K562 (cell line): ENCODE data around the gene PLCB1. TPM values are rescaled to one million over a fixed set of nuclear protein-coding genes. Genes with fewer than 3 reads are reported as not detected.

Source experiments
- ATAC-seq: fragments of 200-7000 bp; cut with Tn5 transposase; 3 replicates; pipeline ENCODE4 v1.9.1; 2020; ENCODE audit warnings: moderate library complexity
- BruUV-seq: library from RNA; stranded (reverse); fragments of 400-500 nt; replicated peaks from 2 replicates; lab custom pipeline; 2021; lab: Mats Ljungman, UMichigan
- CTCF ChIA-PET: fragments of 300-600 bp; formaldehyde crosslinking; extraction: SDS; loops from one replicate; lab custom pipeline; 2021; ENCODE audit warnings: low intra/inter-chr PET ratio; lab: Yijun Ruan, JAX
- POLR2A ChIA-PET: fragments of 300-600, 350-650 bp; sonication (Branson Sonifier 250); formaldehyde crosslinking; extraction: SDS; loops from one replicate; lab custom pipeline; 2021; ENCODE audit warnings: antibody characterized with exemption, inconsistent platforms; lab: Yijun Ruan, JAX
- DNase-seq, 4 experiments: peaks; one replicate each; pipeline versions ENCODE4 v3.0.0 to v3.0.0-alpha.2; 2011 to 2018; ENCODE audit warnings: low spot score in 3 of 4, mixed read lengths in 3 of 4; ENCODE audit errors: extremely low read depth in 1 of 4
- FAIRE-seq: peaks from 2 replicates; lab custom pipeline; 2011; peaks lifted over from hg19 to GRCh38; lab: Jason Lieb, UNC
- H2AFZ ChIP-seq: 2 replicates; pipeline ENCODE4 v1.6.0; 2011; ENCODE audit warnings: low read depth, low read length, control low read depth, inconsistent platforms
- H3K27ac ChIP-seq: fragments of 200-600 bp; 3 replicates; pipeline ENCODE4 v1.8.0; 2011; ENCODE audit warnings: low read depth, mild to moderate bottlenecking, control low read depth, inconsistent platforms, low read length, moderate library complexity, mixed read lengths; ENCODE audit errors: extremely low read depth
- H3K27me3 ChIP-seq, 2 experiments: fragments of 300-600 bp in 1 of 2; 2 replicates in 1 of 2; 3 replicates in 1 of 2; pipeline versions ENCODE4 v1.6.0 to v1.8.0; 2011; ENCODE audit warnings: inconsistent platforms in 2 of 2, low read length in 2 of 2, mild to moderate bottlenecking in 1 of 2, mixed read lengths in 1 of 2, moderate library complexity in 1 of 2; ENCODE audit not compliant: control insufficient read depth in 2 of 2, insufficient read depth in 2 of 2
- H3K36me3 ChIP-seq: fragments of 300-600 bp; 3 replicates; pipeline ENCODE4 v1.8.0; 2011; ENCODE audit warnings: mild to moderate bottlenecking, low read length, inconsistent platforms; ENCODE audit not compliant: control insufficient read depth, insufficient read depth
- H3K4me1 ChIP-seq, 2 experiments: fragments of 200-600 bp in 1 of 2; replicated peaks in 1 of 2; 2 replicates in 1 of 2; 3 replicates in 1 of 2; pipeline versions ENCODE4 v1.5.1 to v1.8.0; 2011; ENCODE audit warnings: inconsistent platforms in 2 of 2, low read length in 2 of 2, mild to moderate bottlenecking in 1 of 2, mixed read lengths in 1 of 2, moderate library complexity in 1 of 2; ENCODE audit not compliant: control insufficient read depth in 2 of 2, insufficient read depth in 2 of 2
- H3K4me2 ChIP-seq: 2 replicates; pipeline ENCODE4 v1.6.1; 2011; ENCODE audit warnings: low read length, control low read depth, inconsistent platforms, mixed read lengths; ENCODE audit not compliant: insufficient read depth
- H3K4me3 ChIP-seq: fragments of 200-600 bp; sonication (generic), shearing (Covaris generic); 2 replicates; pipeline ENCODE4 v1.5.1; 2016; ENCODE audit warnings: control low read depth, inconsistent platforms
- H3K79me2 ChIP-seq: fragments of 200-600 bp; 3 replicates; pipeline ENCODE4 v1.8.0; 2011; ENCODE audit warnings: low read length, inconsistent platforms; ENCODE audit not compliant: control insufficient read depth, insufficient read depth
- H3K9ac ChIP-seq, 2 experiments: 2 replicates each; pipeline versions ENCODE4 v1.6.0 to v1.6.1; 2011; ENCODE audit warnings: low read depth in 2 of 2, low read length in 2 of 2, control low read depth in 1 of 2, inconsistent platforms in 1 of 2, mild to moderate bottlenecking in 1 of 2, mixed read lengths in 1 of 2; ENCODE audit not compliant: insufficient read depth in 1 of 2
- H3K9me1 ChIP-seq: one replicate; pipeline ENCODE4 v1.6.0; 2011; ENCODE audit warnings: inconsistent platforms, mild to moderate bottlenecking, low read length, moderate library complexity; ENCODE audit not compliant: control insufficient read depth, insufficient read depth
- H3K9me3 ChIP-seq: replicated peaks from 2 replicates; pipeline ENCODE4 v1.5.1; 2011; ENCODE audit warnings: low read depth, low read length, inconsistent platforms; ENCODE audit not compliant: control insufficient read depth, insufficient read depth
- H4K20me1 ChIP-seq: replicated peaks from 2 replicates; pipeline ENCODE4 v1.6.1; 2011; ENCODE audit warnings: low read length, inconsistent platforms, mixed read lengths; ENCODE audit not compliant: control insufficient read depth, insufficient read depth
- ARID2 ChIP-seq: fragments of 450-650 bp; IDR thresholded peaks from 2 replicates; pipeline ENCODE4 v1.6.1; 2017; ENCODE audit warnings: antibody characterized with exemption, mild to moderate bottlenecking
- BMI1 ChIP-seq: fragments of 150-350 bp; IDR thresholded peaks from 2 replicates; pipeline ENCODE4 v1.6.1; 2014; ENCODE audit warnings: low read length
- BRD9 ChIP-seq: fragments of 450-650 bp; IDR thresholded peaks from 2 replicates; pipeline ENCODE4 v1.6.1; 2018; ENCODE audit warnings: low read depth; ENCODE audit not compliant: partially characterized antibody
- CCAR2 ChIP-seq: fragments of 200-400 bp; formaldehyde crosslinking; IDR thresholded peaks from 2 replicates; pipeline ENCODE4 v1.6.1; 2017; ENCODE audit warnings: mild to moderate bottlenecking, low read depth, low read length
- CREB3L1 ChIP-seq: fragments of 450-650 bp; IDR thresholded peaks from 2 replicates; pipeline ENCODE4 v1.6.1; 2014; ENCODE audit warnings: low read depth, mild to moderate bottlenecking, moderate library complexity, borderline replicate concordance
- E2F3 ChIP-seq: fragments of 250-450 bp; sonication (Bioruptor Pico); IDR thresholded peaks from 2 replicates; pipeline ENCODE4 v1.4.0; 2020; ENCODE audit warnings: mild to moderate bottlenecking
- MTA1 ChIP-seq: fragments of 450-650 bp; IDR thresholded peaks from 2 replicates; pipeline ENCODE4 v1.6.1; 2017; ENCODE audit warnings: borderline replicate concordance
- TSHZ1 ChIP-seq: fragments of 250-450 bp; sonication (Bioruptor Pico); IDR thresholded peaks from 2 replicates; pipeline ENCODE4 v1.4.0; 2020; ENCODE audit warnings: mild to moderate bottlenecking, moderate library complexity
- XRCC4 ChIP-seq: IDR thresholded peaks from one replicate; pipeline ENCODE4 v1.6.1; 2011; ENCODE audit not compliant: insufficient read depth, insufficient read length; ENCODE audit errors: extremely low read depth
- WGBS: fragments of 100-300 bp; shearing (Covaris generic); methylation state at CpG from one replicate; pipeline ENCODE4 v1.1.6; 2016; ENCODE audit warnings: low coverage, mixed read lengths; ENCODE audit not compliant: insufficient coverage; ENCODE audit errors: missing lambda C conversion rate; 5-methylcytosine and 5-hydroxymethylcytosine counted together
- in situ Hi-C: fragments of 300-500 bp; cut with MboI; formaldehyde crosslinking; loops from 4 replicates; pipeline ENCODE4 v1.15.0; 2018; ENCODE audit warnings: inconsistent platforms, mixed read lengths
- intact Hi-C: fragments of 100-400 bp; cut with micrococcal nuclease; formaldehyde crosslinking; loops from 2 replicates; pipeline ENCODE4 v1.14.2; 2022
- polyA plus RNA-seq, 8 experiments: library from polyadenylated mRNA; depleted of rRNA in 4 of 8; stranded (reverse) in 5 of 8; unstranded in 3 of 8; fragments of >200 nt; fragmentation: Nextera tagmentation in 2 of 8; fragmentation: Illumina TruSeq in 1 of 8; extraction: Ambion mirVana in 2 of 8; extraction: Trizol in 1 of 8; gene quantifications; 2 replicates each; pipeline versions ENCODE4 v1.2.1 to v1.2.3, GENCODE V29; 2011 to 2014; ENCODE audit warnings: inconsistent platforms in 1 of 8, missing spikeins in 1 of 8
- total RNA-seq, 7 experiments: library from RNA; depleted of rRNA in 6 of 7; stranded (reverse); fragments of >200 nt in 6 of 7; fragmentation: Illumina TruSeq in 2 of 7; extraction: Trizol in 2 of 7; gene quantifications; 2 replicates each; pipeline versions ENCODE4 v1.2.1 to v1.2.3, GENCODE V29; 2011 to 2021; ENCODE audit warnings: low replicate concordance in 1 of 7

PLCB1 gene
- total and polyA plus RNA-seq, 9 of the 15 experiments (the other 6 are each of a cell fraction or from before 2014, with no cell fraction given) = 0.34 to 3.1 (median 1.3) TPM

GRCh38 chr20:8800089-8800488 is 668.0 kb downstream of the PLCB1 start:
- H2AFZ ChIP-seq = no peak overlapping the region
- no peak for TF ChIP-seq XRCC4
- TF ChIP-seq TSHZ1 (CRISPR knock-in tag) = no peak
- TF ChIP-seq MTA1 = no peak
- TF ChIP-seq E2F3 (CRISPR knock-in tag) = no peak
- no peak for TF ChIP-seq BMI1
- no peak for TF ChIP-seq CREB3L1
- TF ChIP-seq ARID2 = no peak
- no peak for TF ChIP-seq BRD9
- no peak for TF ChIP-seq CCAR2
- H3K4me1 ChIP-seq = no peaks in the 10 kb centered on the region
- DNase-seq (no peak), FAIRE-seq (no peak), ATAC-seq (no peak)
- H3K27me3 ChIP-seq = no peaks in the 10 kb centered on the region
- H3K36me3 ChIP-seq = no peaks in the 10 kb centered on the region
- no peak overlapping the region for H3K4me3 ChIP-seq
- in situ Hi-C loops = no loop called here
- no peak overlapping the region for H3K4me2 ChIP-seq
- POLR2A ChIA-PET = no interaction called here
- H3K79me2 ChIP-seq = no peaks in the 10 kb centered on the region
- no peak overlapping the region for H3K9ac ChIP-seq
- CTCF ChIA-PET = no interaction called here
- no peaks in the 10 kb centered on the region for H3K9me3 ChIP-seq
- BruUV-seq = no TSS peak
- H3K27ac ChIP-seq = no peak overlapping the region
- 0% methylated on average over 1 of the region's 1 CpG for WGBS
- H3K9me1 ChIP-seq = no peaks in the 10 kb centered on the region
- intact Hi-C loops = no loop called here
- no peaks in the 10 kb centered on the region for H4K20me1 ChIP-seq
